GM12878 (cell line): ENCODE data around the gene TP53BP1. TPM values are rescaled to one million over a fixed set of nuclear protein-coding genes. Genes with fewer than 3 reads are reported as not detected.

ENCODE experiments used
- ATAC-seq: fragments of 200-7000 bp; cut with Tn5 transposase; 3 replicates; pipeline ENCODE4 v1.9.1; 2020; ENCODE audit warnings: mild to moderate bottlenecking, moderate library complexity
- BruUV-seq: library from RNA; stranded (reverse); fragments of 400-500 nt; replicated peaks from 2 replicates; lab custom pipeline; 2021; lab: Mats Ljungman, UMichigan
- CTCF ChIA-PET: fragments of 300-600 bp; sonication (Branson Sonifier 250); formaldehyde crosslinking; extraction: SDS; loops from one replicate; lab custom pipeline; 2021; ENCODE audit warnings: inconsistent platforms; lab: Yijun Ruan, JAX
- POLR2A ChIA-PET: fragments of 350-600 bp; formaldehyde crosslinking; extraction: SDS; loops from one replicate; lab custom pipeline; 2021; ENCODE audit warnings: inconsistent platforms; lab: Charles Lee
- RAD21 ChIA-PET: fragments of 300-600 bp; sonication (Branson Sonifier 250); formaldehyde crosslinking; loops from one replicate; lab custom pipeline; 2023; ENCODE audit warnings: antibody characterized with exemption; ENCODE audit not compliant: unreplicated experiment; lab: Charles Lee
- SMC1A ChIA-PET: fragments of 300-600 bp; sonication (Branson Sonifier 250); formaldehyde crosslinking; loops from one replicate; lab custom pipeline; 2023; ENCODE audit not compliant: unreplicated experiment, uncharacterized antibody; lab: Charles Lee
- DNase-seq: peaks from one replicate; pipeline ENCODE4 v3.0.0-alpha.2; 2011; ENCODE audit warnings: low read depth, low spot score
- FAIRE-seq: peaks from 3 replicates; lab custom pipeline; 2011; peaks lifted over from hg19 to GRCh38; lab: Jason Lieb, UNC
- H2AFZ ChIP-seq: 2 replicates; pipeline ENCODE4 v1.6.0; 2011; ENCODE audit warnings: low read depth, low read length, control low read depth; ENCODE audit not compliant: control insufficient read depth
- H3K27ac ChIP-seq: 2 replicates; pipeline ENCODE4 v1.5.1; 2011; ENCODE audit warnings: control low read depth; ENCODE audit not compliant: control insufficient read depth, insufficient read depth
- H3K27me3 ChIP-seq, 2 experiments: replicated peaks in 1 of 2; 2 replicates each; pipeline versions ENCODE4 v1.6.0 to v1.6.1; 2011; ENCODE audit warnings: low read length in 1 of 2; ENCODE audit not compliant: control insufficient read depth in 2 of 2, insufficient read depth in 2 of 2
- H3K36me3 ChIP-seq, 2 experiments: 2 replicates each; pipeline ENCODE4 v1.5.1; 2011; ENCODE audit warnings: low read length in 1 of 2; ENCODE audit not compliant: control insufficient read depth in 2 of 2, insufficient read depth in 2 of 2
- H3K4me1 ChIP-seq: 2 replicates; pipeline ENCODE4 v1.6.1; 2011; ENCODE audit warnings: mild to moderate bottlenecking, low read length, moderate library complexity, mixed read lengths; ENCODE audit not compliant: control insufficient read depth, insufficient read depth
- H3K4me2 ChIP-seq: 2 replicates; pipeline ENCODE4 v1.6.0; 2011; ENCODE audit warnings: control low read depth; ENCODE audit not compliant: control insufficient read depth, insufficient read depth
- H3K4me3 ChIP-seq: fragments of 200-600 bp; sonication (generic); 2 replicates; pipeline ENCODE4 v1.5.1; 2016
- H3K79me2 ChIP-seq: 2 replicates; pipeline ENCODE4 v1.6.0; 2011; ENCODE audit warnings: low read length; ENCODE audit not compliant: control insufficient read depth, insufficient read depth
- H3K9ac ChIP-seq: 2 replicates; pipeline ENCODE4 v1.8.0; 2011; ENCODE audit warnings: low read length, control low read depth, mixed read lengths; ENCODE audit not compliant: control insufficient read depth, insufficient read depth
- H3K9me3 ChIP-seq: replicated peaks from 3 replicates; pipeline ENCODE4 v1.5.1; 2011; ENCODE audit warnings: mild to moderate bottlenecking, low read length; ENCODE audit not compliant: control insufficient read depth, insufficient read depth
- H4K20me1 ChIP-seq: 2 replicates; pipeline ENCODE4 v1.6.0; 2011; ENCODE audit not compliant: control insufficient read depth, insufficient read depth
- RBBP5 ChIP-seq: fragments of 200-600 bp; sonication (generic); conservative IDR thresholded peaks from 2 replicates; pipeline ENCODE4 v1.6.1; 2016
- RFX5 ChIP-seq: IDR thresholded peaks from 2 replicates; pipeline ENCODE4 v1.6.1; 2011; ENCODE audit warnings: low read depth, low read length, improper control_type of control experiment
- SIX5 ChIP-seq: IDR thresholded peaks from 2 replicates; pipeline ENCODE4 v1.6.1; 2011; ENCODE audit warnings: mild to moderate bottlenecking, low read depth, low read length, moderate library complexity; ENCODE audit not compliant: severe bottlenecking
- STAT3 ChIP-seq: IDR thresholded peaks from 2 replicates; pipeline ENCODE4 v1.6.1; 2011; ENCODE audit warnings: low read depth, low read length, improper control_type of control experiment
- WGBS: methylation state at CpG from one replicate; pipeline ENCODE4 v1.1.6; 2016; ENCODE audit warnings: low lambda C conversion rate; ENCODE audit not compliant: insufficient replicate concordance, insufficient coverage; ENCODE audit errors: missing lambda C conversion rate; 5-methylcytosine and 5-hydroxymethylcytosine counted together
- in situ Hi-C: fragments of 300-500 bp; cut with MboI; formaldehyde crosslinking; loops from 9 replicates; pipeline ENCODE4 v1.14.3; 2018; ENCODE audit warnings: mixed read lengths
- intact Hi-C: fragments of 100-400 bp; cut with micrococcal nuclease; formaldehyde crosslinking; loops from one replicate; pipeline ENCODE4 v1.14.2; 2022; ENCODE audit not compliant: unreplicated experiment
- polyA plus RNA-seq, 11 experiments: library from polyadenylated mRNA; depleted of rRNA in 4 of 11; unstranded in 6 of 11; stranded (reverse) in 5 of 11; fragments of >200 nt; fragmentation: Nextera tagmentation in 4 of 11; fragmentation: Illumina TruSeq in 1 of 11; extraction: Ambion mirVana in 4 of 11; extraction: Trizol in 1 of 11; gene quantifications; 1 replicate in 1 of 11; 2 replicates in 10 of 11; pipeline versions ENCODE4 v1.2.1 to v1.2.3, GENCODE V29; 2011 to 2016; ENCODE audit warnings: inconsistent platforms in 2 of 11, missing spikeins in 2 of 11, low read depth in 1 of 11
- total RNA-seq, 4 experiments: library from RNA; depleted of rRNA in 3 of 4; stranded (reverse); fragments of >200 nt in 3 of 4; fragmentation: Illumina TruSeq in 1 of 4; extraction: Trizol in 1 of 4; gene quantifications; 2 replicates each; pipeline versions ENCODE4 v1.2.1 to v1.2.3, GENCODE V29; 2013 to 2021

Gene TP53BP1
- total and polyA plus RNA-seq, 10 of the 15 experiments (the other 5 are each of a cell fraction or from before 2014, with no cell fraction given): 6.2 to 50.2 (median 19.3) TPM

GRCh38 chr15:43446344-43446743 is 46.6 kb downstream of the TP53BP1 start:
- Histone ChIP-seq H3K27me3 (no peaks in the 10 kb centered on the region), H3K27ac (no peak overlapping the region), H3K9ac (no peak overlapping the region), H3K4me3 (no peak overlapping the region), H3K36me3 (no peaks in the 10 kb centered on the region; a peak in 1 of 4 replicates), H4K20me1 (no peaks in the 10 kb centered on the region), H3K4me1 (peaks cover 1% of the 10 kb centered on the region; the same call in 1 of the 2 replicates), H2AFZ (no peak overlapping the region), H3K9me3 (no peaks in the 10 kb centered on the region), H3K79me2 (no peaks in the 10 kb centered on the region), H3K4me2 (no peak overlapping the region)
- TF ChIP-seq STAT3: no peak
- TF ChIP-seq RFX5: peak; percentile 61; the same call in 1 of the 2 replicates
- WGBS: 30% methylated on average over 2 of the region's 2 CpGs
- SMC1A ChIA-PET: no interaction called here
- POLR2A ChIA-PET: no interaction called here
- BruUV-seq: no TSS peak
- CTCF ChIA-PET: interaction anchor here (3.0 kb wide), 1 partner anchor 68 kb away, joined by 18 read pairs; no protein-coding TSS in a partner anchor
- DNase-seq: no peak
- no peak for FAIRE-seq
- intact Hi-C loops (no loop called here), in situ Hi-C loops (no loop called here)
- ATAC-seq: no peak
- RAD21 ChIA-PET: no interaction called here

DNA sequence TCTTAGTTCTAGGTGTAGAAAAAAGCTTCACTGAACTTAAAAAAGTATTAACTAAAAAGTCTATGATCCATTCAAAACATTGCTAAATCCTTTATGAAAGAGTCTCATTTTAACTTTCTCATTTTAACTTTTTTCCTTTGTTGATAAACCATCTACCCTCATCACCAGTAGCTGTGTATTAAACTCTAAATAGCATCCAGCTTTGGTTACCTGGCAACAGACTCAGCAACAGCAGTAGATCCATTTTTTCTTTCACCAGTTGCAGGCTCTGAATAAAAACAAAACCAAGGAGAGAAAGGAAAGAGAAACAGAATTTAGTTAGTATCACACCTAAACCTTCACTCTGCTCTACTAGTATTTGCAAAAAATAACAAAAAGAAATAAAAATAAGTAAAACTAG is 51.6 kb downstream of the TP53BP1 start:
- H3K4me1 ChIP-seq: peaks cover 7% of the 10 kb centered on the region; the same call in 1 of the 2 replicates
- H3K79me2 ChIP-seq: no peaks in the 10 kb centered on the region
- intact Hi-C loops: loop anchor here (5.0 kb wide), 1 partner anchor 71 kb away; no protein-coding TSS in a partner anchor
- CTCF ChIA-PET: interaction anchor here (0.6 to 3.4 kb wide), 10 partner anchors 14 to 882 kb away, joined by 3 to 42 read pairs (median 4); partner anchors contain the start of gene TP53BP1
- SMC1A ChIA-PET: interaction anchor here (0.9 to 2.8 kb wide), 5 partner anchors 11 to 311 kb away, joined by 3 to 17 read pairs (median 4); no protein-coding TSS in a partner anchor
- no peak overlapping the region for H3K4me3 ChIP-seq
- no peaks in the 10 kb centered on the region for H3K9me3 ChIP-seq
- RAD21 ChIA-PET: interaction anchor here (0.6 to 2.7 kb wide), 5 partner anchors 12 to 73 kb away, joined by 3 to 29 read pairs (median 5); no protein-coding TSS in a partner anchor
- H3K36me3 ChIP-seq: peaks cover 0 to 13% of the 10 kb centered on the region in 2 experiments; a peak in 2 of 4 replicates
- no peak overlapping the region for H3K27ac ChIP-seq
- H3K4me2 ChIP-seq: no peak overlapping the region
- TF ChIP-seq SIX5 (no peak), RBBP5 (no peak)
- no peak for DNase-seq
- no peak overlapping the region for H2AFZ ChIP-seq
- H3K9ac ChIP-seq: no peak overlapping the region
- in situ Hi-C loops: no loop called here
- POLR2A ChIA-PET: no interaction called here
- BruUV-seq: no TSS peak
- ATAC-seq: peak; percentile 75
- FAIRE-seq: no peak
- no peaks in the 10 kb centered on the region for H4K20me1 ChIP-seq
- H3K27me3 ChIP-seq: no peaks in the 10 kb centered on the region
